SH-SY5Y (cell line): Measurements from ENCODE around the gene SNAPIN.

Experiments used
- GATA2 ChIP-seq: IDR thresholded peaks from 2 replicates; pipeline ENCODE4 v1.6.1; 2011; ENCODE audit warnings: mild to moderate bottlenecking, low read depth, low read length
- GATA3 ChIP-seq: IDR thresholded peaks from 2 replicates; pipeline ENCODE4 v1.6.1; 2011; ENCODE audit warnings: low read depth, mild to moderate bottlenecking, low read length, moderate library complexity

DNA sequence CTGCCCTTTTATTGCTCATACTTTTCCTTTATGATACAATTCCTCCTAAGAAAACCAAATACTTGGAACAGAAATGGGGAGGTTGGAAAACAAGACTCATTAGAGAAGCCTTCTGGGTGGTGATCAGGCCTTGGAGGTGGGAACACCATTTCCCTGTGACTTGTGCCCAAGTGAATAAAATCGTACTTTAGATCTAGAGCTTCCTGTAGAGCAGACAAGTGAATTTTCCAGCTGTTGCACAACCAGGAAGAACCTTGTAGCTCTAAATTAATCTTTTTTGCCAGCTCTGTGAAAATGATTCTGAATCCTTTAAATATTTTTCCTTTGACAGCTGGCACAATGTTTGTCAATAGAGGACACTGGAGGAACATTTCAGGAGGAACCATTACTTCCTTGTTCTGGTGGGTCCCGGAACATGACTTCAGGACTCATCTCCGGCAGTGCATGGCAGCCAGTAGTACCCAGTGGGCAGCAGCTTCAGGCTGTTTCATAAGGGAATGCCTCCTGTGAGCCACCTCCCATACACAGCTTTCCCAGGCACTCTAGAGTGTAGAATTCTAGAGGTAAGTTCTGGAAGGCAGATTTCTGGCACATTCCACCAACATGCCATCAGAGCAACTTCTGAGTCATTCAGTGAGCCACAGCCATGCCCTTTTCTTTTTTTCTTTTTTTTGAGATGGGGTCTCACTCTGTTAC is 5.5 kb upstream of the SNAPIN start:
- TF ChIP-seq GATA2 (no peak), GATA3 (no peak)
